Measurements from ENCODE around the gene TSSK2.

The TSSK2 gene

DNA sequence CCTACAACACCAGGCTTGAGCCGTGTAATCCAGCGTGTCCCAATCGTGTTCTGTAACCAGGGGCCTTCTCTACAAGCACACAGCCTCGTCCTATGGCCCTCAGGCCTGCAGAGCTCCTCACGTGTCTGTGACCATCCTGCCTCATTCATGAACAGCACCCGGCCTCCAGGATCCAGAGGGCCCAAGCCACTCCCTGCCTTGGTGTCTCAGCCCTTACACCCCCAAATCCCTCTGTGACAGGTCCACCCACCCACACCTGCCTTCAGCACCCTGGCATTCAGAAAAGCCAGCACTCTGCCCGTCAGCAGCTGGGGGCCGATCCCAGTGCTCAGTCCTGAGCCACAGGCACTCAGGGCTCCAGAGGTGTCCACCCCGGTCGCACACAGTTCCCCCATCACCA lies 5.8 kb downstream of the TSSK2 start:
- TF ChIP-seq SPI1 (IDR thresholded peaks at IDR 0.05; ENCODE audit: low read depth, low read length) (no peak), POLR2A (IDR thresholded peaks at IDR 0.05; ENCODE audit: low read depth, low read length) (no peak), POU2F2 (IDR thresholded peaks at IDR 0.05; ENCODE audit: low read depth, low read length) (no peak), POLR2AphosphoS5 (IDR thresholded peaks at IDR 0.05; ENCODE audit: low read depth, low read length) (no peak), PAX5 (IDR thresholded peaks at IDR 0.05; ENCODE audit: insufficient read depth, low read length, severe bottlenecking) (no peak), TAF1 (IDR thresholded peaks at IDR 0.05; ENCODE audit: low read depth, low read length) (no peak)
- DNase-seq (ENCODE audit: insufficient read length, low spot score), result no peak
- no peak for FAIRE-seq

GRCh38 chr22:19137384-19138216 lies 6.5 kb downstream of the TSSK2 start:
- TF ChIP-seq POU2F2 (IDR thresholded peaks at IDR 0.05; ENCODE audit: low read depth, low read length) (no peak), POLR2AphosphoS5 (IDR thresholded peaks at IDR 0.05; ENCODE audit: low read depth, low read length) (no peak), POLR2A (IDR thresholded peaks at IDR 0.05; ENCODE audit: low read depth, low read length) (no peak), PAX5 (IDR thresholded peaks at IDR 0.05; ENCODE audit: insufficient read depth, low read length, severe bottlenecking) (no peak), SPI1 (IDR thresholded peaks at IDR 0.05; ENCODE audit: low read depth, low read length) (no peak), TAF1 (IDR thresholded peaks at IDR 0.05; ENCODE audit: low read depth, low read length) (no peak)
- DNase-seq (ENCODE audit: insufficient read length, low spot score) (peak; percentile 4), FAIRE-seq (no peak)

- FAIRE-seq, result no peak
- TF ChIP-seq SPI1 (IDR thresholded peaks at IDR 0.05; ENCODE audit: low read depth, low read length) (no peak), POLR2AphosphoS5 (IDR thresholded peaks at IDR 0.05; ENCODE audit: low read depth, low read length) (no peak), PAX5 (IDR thresholded peaks at IDR 0.05; ENCODE audit: insufficient read depth, low read length, severe bottlenecking) (no peak), POU2F2 (IDR thresholded peaks at IDR 0.05; ENCODE audit: low read depth, low read length) (no peak), POLR2A (IDR thresholded peaks at IDR 0.05; ENCODE audit: low read depth, low read length) (no peak), TAF1 (IDR thresholded peaks at IDR 0.05; ENCODE audit: low read depth, low read length) (no peak)
- no peak for DNase-seq (ENCODE audit: insufficient read length, low spot score)
Measured at GRCh38 chr22:19138217-19139000, 7.3 kb downstream of the TSSK2 start.

- TF ChIP-seq POLR2A (IDR thresholded peaks at IDR 0.05; ENCODE audit: low read depth, low read length), result no peak
- no peak for TF ChIP-seq TAF1 (IDR thresholded peaks at IDR 0.05; ENCODE audit: low read depth, low read length)
- TF ChIP-seq POLR2AphosphoS5 (IDR thresholded peaks at IDR 0.05; ENCODE audit: low read depth, low read length), result no peak
- no peak for TF ChIP-seq POU2F2 (IDR thresholded peaks at IDR 0.05; ENCODE audit: low read depth, low read length)
- no peak for TF ChIP-seq PAX5 (IDR thresholded peaks at IDR 0.05; ENCODE audit: insufficient read depth, low read length, severe bottlenecking)
- TF ChIP-seq SPI1 (IDR thresholded peaks at IDR 0.05; ENCODE audit: low read depth, low read length), result no peak
- FAIRE-seq, result no peak
- DNase-seq (ENCODE audit: insufficient read length, low spot score), result no peak
Measured at GRCh38 chr22:19139001-19139356, 7.9 kb downstream of the TSSK2 start.

DNA sequence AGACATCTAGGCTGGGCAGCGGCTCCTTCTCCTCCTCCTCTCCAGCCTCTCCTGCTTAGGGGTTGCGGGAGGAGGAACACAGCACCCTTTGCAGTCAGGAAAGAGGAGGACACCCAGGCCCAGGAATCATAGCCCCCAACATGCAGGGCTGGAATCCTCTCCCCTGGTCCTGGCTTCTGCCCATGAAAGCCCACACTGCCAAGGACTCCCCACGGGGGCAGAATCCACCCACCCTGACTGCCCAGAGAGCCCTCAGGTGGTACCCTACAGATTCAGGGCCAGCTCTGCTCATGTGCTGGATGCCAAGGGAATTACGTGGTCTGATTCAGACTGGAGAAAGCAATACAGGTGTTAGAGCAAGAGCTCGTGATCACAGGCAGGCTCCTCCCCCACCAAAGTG lies 8.9 kb downstream of the TSSK2 start:
- DNase-seq (ENCODE audit: insufficient read length, low spot score), result peak; percentile 13
- no peak for FAIRE-seq
- TF ChIP-seq PAX5 (IDR thresholded peaks at IDR 0.05; ENCODE audit: insufficient read depth, low read length, severe bottlenecking), result no peak

- TF ChIP-seq POU2F2 (IDR thresholded peaks at IDR 0.05; ENCODE audit: low read depth, low read length), result no peak
- TF ChIP-seq POLR2AphosphoS5 (IDR thresholded peaks at IDR 0.05; ENCODE audit: low read depth, low read length), result no peak
- no peak for TF ChIP-seq PAX5 (IDR thresholded peaks at IDR 0.05; ENCODE audit: insufficient read depth, low read length, severe bottlenecking)
- no peak for TF ChIP-seq TAF1 (IDR thresholded peaks at IDR 0.05; ENCODE audit: low read depth, low read length)
- FAIRE-seq (no peak), DNase-seq (ENCODE audit: insufficient read length, low spot score) (no peak)
Measured at GRCh38 chr22:19142394-19142793, 11.3 kb downstream of the TSSK2 start.

DNA sequence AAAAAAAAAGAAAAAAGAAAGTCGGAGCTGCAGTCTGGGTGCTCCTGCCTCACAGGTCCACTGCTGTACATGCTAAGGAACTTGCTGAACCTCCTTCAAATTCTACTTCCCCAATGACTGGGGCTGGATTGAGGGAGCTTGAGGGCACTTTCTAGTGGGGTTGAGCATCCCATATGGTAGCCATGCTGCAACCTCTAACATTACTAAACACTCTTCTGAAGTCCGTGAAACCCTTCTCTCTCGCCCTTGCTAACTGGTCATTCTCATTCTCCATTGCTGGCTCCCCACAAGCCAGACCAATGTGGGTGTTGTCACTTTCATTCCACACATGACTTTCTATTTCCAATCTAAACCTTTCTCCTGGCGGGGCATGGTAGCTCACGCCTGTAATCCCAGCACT lies 12.1 kb downstream of the TSSK2 start:
- TF ChIP-seq PAX5 (IDR thresholded peaks at IDR 0.05; ENCODE audit: insufficient read depth, low read length, severe bottlenecking) (no peak), POLR2AphosphoS5 (IDR thresholded peaks at IDR 0.05; ENCODE audit: low read depth, low read length) (no peak), POLR2A (IDR thresholded peaks at IDR 0.05; ENCODE audit: low read depth, low read length) (no peak), TAF1 (IDR thresholded peaks at IDR 0.05; ENCODE audit: low read depth, low read length) (no peak), POU2F2 (IDR thresholded peaks at IDR 0.05; ENCODE audit: low read depth, low read length) (no peak), SPI1 (IDR thresholded peaks at IDR 0.05; ENCODE audit: low read depth, low read length) (no peak)
- DNase-seq (ENCODE audit: insufficient read length, low spot score), result no peak
- FAIRE-seq, result no peak

GRCh38 chr22:19143967-19144400 lies 12.9 kb downstream of the TSSK2 start:
- TF ChIP-seq SPI1 (IDR thresholded peaks at IDR 0.05; ENCODE audit: low read depth, low read length) (no peak), POU2F2 (IDR thresholded peaks at IDR 0.05; ENCODE audit: low read depth, low read length) (no peak), TAF1 (IDR thresholded peaks at IDR 0.05; ENCODE audit: low read depth, low read length) (no peak), POLR2AphosphoS5 (IDR thresholded peaks at IDR 0.05; ENCODE audit: low read depth, low read length) (no peak), POLR2A (IDR thresholded peaks at IDR 0.05; ENCODE audit: low read depth, low read length) (no peak), PAX5 (IDR thresholded peaks at IDR 0.05; ENCODE audit: insufficient read depth, low read length, severe bottlenecking) (no peak)
- FAIRE-seq, result peak; percentile 74
- DNase-seq (ENCODE audit: insufficient read length, low spot score), result no peak

- DNase-seq (ENCODE audit: insufficient read length, low spot score) (no peak), FAIRE-seq (no peak)
- TF ChIP-seq PAX5 (IDR thresholded peaks at IDR 0.05; ENCODE audit: insufficient read depth, low read length, severe bottlenecking), result no peak
- TF ChIP-seq SPI1 (IDR thresholded peaks at IDR 0.05; ENCODE audit: low read depth, low read length), result no peak
- TF ChIP-seq POU2F2 (IDR thresholded peaks at IDR 0.05; ENCODE audit: low read depth, low read length), result no peak
- TF ChIP-seq POLR2A (IDR thresholded peaks at IDR 0.05; ENCODE audit: low read depth, low read length), result no peak
- no peak for TF ChIP-seq TAF1 (IDR thresholded peaks at IDR 0.05; ENCODE audit: low read depth, low read length)
- TF ChIP-seq POLR2AphosphoS5 (IDR thresholded peaks at IDR 0.05; ENCODE audit: low read depth, low read length), result no peak
Measured at GRCh38 chr22:19146215-19146968, 15.3 kb downstream of the TSSK2 start.
